ENCODE measurements around the gene CLDN5.
A peak's percentile ranks its signal among the peaks of the same experiment; 100 is the strongest.

Gene CLDN5

GRCh38 chr22:19480173-19480568 lies 44.0 kb downstream of the CLDN5 start:
- peaks cover 15 to 49% of the 10 kb centered on the region in 2 experiments for H3K36me3 ChIP-seq (ENCODE audit: control insufficient read depth in 2 of 2, insufficient read depth in 1 of 2, low read length in 2 of 2)
- CTCF ChIA-PET = interaction anchor here (0.6 to 4.6 kb wide), 4 partner anchors 17 to 164 kb away, joined by 3 to 31 read pairs (median 3); no protein-coding TSS in a partner anchor
- peak overlapping the region; percentile 86; the same call in 1 of the 2 replicates for H3K27ac ChIP-seq (ENCODE audit: extremely low read depth, low read depth, low read length)
- peak overlapping the region; percentile 92 for H3K4me3 ChIP-seq (ENCODE audit: low read depth, low read length)
- no peaks in the 10 kb centered on the region for H3K9me3 ChIP-seq (ENCODE audit: control insufficient read depth, insufficient read depth, low read depth, low read length)
- POLR2A ChIA-PET = interaction anchor here (0.9 to 3.4 kb wide), 24 partner anchors 8 to 362 kb away, joined by 3 to 20 read pairs (median 4); partner anchors contain the start of genes C22orf39, CLTCL1, ESS2 and HIRA
- no peaks in the 10 kb centered on the region for H3K4me1 ChIP-seq (ENCODE audit: control insufficient read depth, insufficient read depth, low read length)
- 0 out of 2 replicates have a peak, but pooled peaks have one; percentile 20 for TF ChIP-seq GLIS1 (tag by site-specific recombination; IDR thresholded peaks at IDR 0.05)
- no peak for TF ChIP-seq AEBP2 (tag by site-specific recombination; IDR thresholded peaks at IDR 0.05; ENCODE audit: borderline replicate concordance)
- no peak for TF ChIP-seq ZNF580 (tag by site-specific recombination; IDR thresholded peaks at IDR 0.05)
- TF ChIP-seq ZEB2 (tag by site-specific recombination; IDR thresholded peaks at IDR 0.05) = no peak
- TF ChIP-seq ZNF121 (tag by site-specific recombination; IDR thresholded peaks at IDR 0.05) = no peak
- TF ChIP-seq REST (tag by site-specific recombination; IDR thresholded peaks at IDR 0.05) = no peak
- TF ChIP-seq PRDM1 (tag by site-specific recombination; IDR thresholded peaks at IDR 0.05) = no peak
- no peak for TF ChIP-seq HOXD13 (CRISPR knock-in tag; IDR thresholded peaks at IDR 0.05; ENCODE audit: borderline replicate concordance)
- TF ChIP-seq ZNF148 (tag by site-specific recombination; IDR thresholded peaks at IDR 0.05; ENCODE audit: borderline replicate concordance) = no peak
- 0 out of 2 replicates have a peak, but pooled peaks have one; percentile 7 for TF ChIP-seq WT1 (tag by site-specific recombination; IDR thresholded peaks at IDR 0.05)
- TF ChIP-seq ZNF2 (tag by site-specific recombination; IDR thresholded peaks at IDR 0.05) = no peak
- TF ChIP-seq SCRT1 (tag by site-specific recombination; IDR thresholded peaks at IDR 0.05; ENCODE audit: borderline replicate concordance) = no peak
- no peak for TF ChIP-seq ZNF423 (tag by site-specific recombination; IDR thresholded peaks at IDR 0.05)
- no peak for TF ChIP-seq ZNF629 (tag by site-specific recombination; IDR thresholded peaks at IDR 0.05)
- peak; percentile 40; the same call in 1 of the 2 replicates for TF ChIP-seq ZBTB10 (tag by site-specific recombination; IDR thresholded peaks at IDR 0.05)
- peak; percentile 98 for TF ChIP-seq PRDM2 (tag by site-specific recombination; IDR thresholded peaks at IDR 0.05; ENCODE audit: borderline replicate concordance)
- TF ChIP-seq ZNF621 (tag by site-specific recombination; IDR thresholded peaks at IDR 0.05) = no peak
- no peak for TF ChIP-seq ZNF701 (tag by site-specific recombination; IDR thresholded peaks at IDR 0.05)
